K562 (cell line): ENCODE measurements around the gene ANKLE2. TPM values are rescaled to one million over a fixed set of nuclear protein-coding genes. Genes with fewer than 3 reads are reported as not detected.
A peak's percentile ranks its signal among the peaks of the same experiment; 100 is the strongest.

Experiments used
- BMI1 ChIP-seq: fragments of 150-350 bp; IDR thresholded peaks from 2 replicates; pipeline ENCODE4 v1.6.1; 2014; ENCODE audit warnings: low read length
- DLX4 ChIP-seq: fragments of 250-450 bp; sonication (Bioruptor Pico); IDR thresholded peaks from 2 replicates; pipeline ENCODE4 v1.6.1; 2021; ENCODE audit warnings: mild to moderate bottlenecking
- EHMT2 ChIP-seq: fragments of 450-650 bp; IDR thresholded peaks from 2 replicates; pipeline ENCODE4 v1.6.1; 2018; ENCODE audit warnings: antibody characterized with exemption
- FOXA3 ChIP-seq, 2 experiments: fragments of 450-650 bp in 1 of 2; sonication (generic) in 1 of 2; formaldehyde crosslinking; IDR thresholded peaks in 1 of 2; conservative IDR thresholded peaks in 1 of 2; 2 replicates each; pipeline versions ENCODE4 v1.4.0 to v1.8.0; 2020 to 2022; ENCODE audit warnings: mild to moderate bottlenecking in 2 of 2, missing genetic modification reagents in 1 of 2
- HNRNPUL1 ChIP-seq: fragments of 200-400 bp; formaldehyde crosslinking; IDR thresholded peaks from 2 replicates; pipeline ENCODE4 v1.6.1; 2017; ENCODE audit warnings: low read length
- KAT7 ChIP-seq: sonication (generic); formaldehyde crosslinking; IDR thresholded peaks from 2 replicates; pipeline ENCODE4 v1.8.0; 2022; ENCODE audit warnings: missing genetic modification reagents, mild to moderate bottlenecking, borderline replicate concordance
- MTA1 ChIP-seq: fragments of 450-650 bp; IDR thresholded peaks from 2 replicates; pipeline ENCODE4 v1.6.1; 2017; ENCODE audit warnings: borderline replicate concordance
- PML ChIP-seq: IDR thresholded peaks from 2 replicates; pipeline ENCODE4 v1.6.1; 2012; ENCODE audit warnings: low read length, inconsistent platforms
- POLR2A ChIP-seq: fragments of 450-650 bp; conservative IDR thresholded peaks from 2 replicates; pipeline ENCODE4 v1.6.1; 2016
- SREBF2 ChIP-seq: sonication (generic); formaldehyde crosslinking; IDR thresholded peaks from 2 replicates; pipeline ENCODE4 v1.4.0; 2020; ENCODE audit warnings: mild to moderate bottlenecking, missing genetic modification reagents
- STAT5B ChIP-seq: fragments of 250-450 bp; sonication (Bioruptor Pico); IDR thresholded peaks from 2 replicates; pipeline ENCODE4 v1.8.0; 2021; ENCODE audit warnings: mild to moderate bottlenecking, inconsistent platforms
- TAF9B ChIP-seq: fragments of 450-650 bp; IDR thresholded peaks from 2 replicates; pipeline ENCODE4 v1.6.1; 2018; ENCODE audit warnings: mild to moderate bottlenecking; ENCODE audit not compliant: partially characterized antibody
- TCF3 ChIP-seq: sonication (generic); formaldehyde crosslinking; IDR thresholded peaks from 2 replicates; pipeline ENCODE4 v1.4.0; 2020; ENCODE audit warnings: mild to moderate bottlenecking, missing genetic modification reagents
- TRIM24 ChIP-seq, 2 experiments: fragments of 450-650 bp; IDR thresholded peaks; 2 replicates each; pipeline ENCODE4 v1.6.1; 2016
- ZBTB9 ChIP-seq: fragments of 450-650 bp; formaldehyde crosslinking; IDR thresholded peaks from 2 replicates; pipeline ENCODE4 v1.4.0; 2020; ENCODE audit warnings: mild to moderate bottlenecking, moderate library complexity
- ZFX ChIP-seq: sonication (generic); formaldehyde crosslinking; IDR thresholded peaks from 2 replicates; pipeline ENCODE4 v1.8.0; 2022; ENCODE audit warnings: mild to moderate bottlenecking, missing genetic modification reagents, moderate library complexity
- ZNF134 ChIP-seq: fragments of 250-450 bp; sonication (Bioruptor Pico); conservative IDR thresholded peaks from 2 replicates; pipeline ENCODE4 v1.4.0; 2020
- ZNF589 ChIP-seq: fragments of 200-800 bp; sonication (Bioruptor generic); IDR thresholded peaks from 2 replicates; pipeline ENCODE4 v1.6.1; 2016; ENCODE audit warnings: low read depth, missing genetic modification characterization, missing compliant biosample characterization
- ZNF644 ChIP-seq: fragments of 200-800 bp; sonication (Bioruptor generic); IDR thresholded peaks from 2 replicates; pipeline ENCODE4 v1.6.1; 2016; ENCODE audit warnings: low read depth, missing genetic modification characterization, missing compliant biosample characterization
- polyA plus RNA-seq, 8 experiments: library from polyadenylated mRNA; depleted of rRNA in 4 of 8; stranded (reverse) in 5 of 8; unstranded in 3 of 8; fragments of >200 nt; fragmentation: Nextera tagmentation in 2 of 8; fragmentation: Illumina TruSeq in 1 of 8; extraction: Ambion mirVana in 2 of 8; extraction: Trizol in 1 of 8; gene quantifications; 2 replicates each; pipeline versions ENCODE4 v1.2.1 to v1.2.3, GENCODE V29; 2011 to 2014; ENCODE audit warnings: inconsistent platforms in 1 of 8, missing spikeins in 1 of 8
- total RNA-seq, 7 experiments: library from RNA; depleted of rRNA in 6 of 7; stranded (reverse); fragments of >200 nt in 6 of 7; fragmentation: Illumina TruSeq in 2 of 7; extraction: Trizol in 2 of 7; gene quantifications; 2 replicates each; pipeline versions ENCODE4 v1.2.1 to v1.2.3, GENCODE V29; 2011 to 2021; ENCODE audit warnings: low replicate concordance in 1 of 7
- TF ChIP-seq, protein P1 (sequence below): fragments of 450-650 bp; formaldehyde crosslinking; IDR thresholded peaks from 2 replicates; pipeline ENCODE4 v1.4.0; 2022; ENCODE audit warnings: mild to moderate bottlenecking, moderate library complexity
- TF ChIP-seq, protein P2 (sequence below): fragments of 250-450 bp; sonication (Bioruptor Pico); IDR thresholded peaks from 2 replicates; pipeline ENCODE4 v1.4.0; 2020; ENCODE audit warnings: borderline replicate concordance
- TF ChIP-seq, protein P3 (sequence below): sonication (generic); formaldehyde crosslinking; IDR thresholded peaks from 2 replicates; pipeline ENCODE4 v1.8.1; 2023; ENCODE audit warnings: mild to moderate bottlenecking, missing genetic modification reagents, moderate library complexity
- TF ChIP-seq, protein P4 (sequence below): fragments of 250-450 bp; sonication (Bioruptor Pico); IDR thresholded peaks from 2 replicates; pipeline ENCODE4 v1.8.0; 2021; ENCODE audit warnings: moderate library complexity, mild to moderate bottlenecking, inconsistent platforms

ANKLE2 gene
- total and polyA plus RNA-seq, 9 of the 15 experiments (the other 6 are each of a cell fraction or from before 2014, with no cell fraction given) = 3.2 to 57.7 (median 45.6) TPM

DNA sequence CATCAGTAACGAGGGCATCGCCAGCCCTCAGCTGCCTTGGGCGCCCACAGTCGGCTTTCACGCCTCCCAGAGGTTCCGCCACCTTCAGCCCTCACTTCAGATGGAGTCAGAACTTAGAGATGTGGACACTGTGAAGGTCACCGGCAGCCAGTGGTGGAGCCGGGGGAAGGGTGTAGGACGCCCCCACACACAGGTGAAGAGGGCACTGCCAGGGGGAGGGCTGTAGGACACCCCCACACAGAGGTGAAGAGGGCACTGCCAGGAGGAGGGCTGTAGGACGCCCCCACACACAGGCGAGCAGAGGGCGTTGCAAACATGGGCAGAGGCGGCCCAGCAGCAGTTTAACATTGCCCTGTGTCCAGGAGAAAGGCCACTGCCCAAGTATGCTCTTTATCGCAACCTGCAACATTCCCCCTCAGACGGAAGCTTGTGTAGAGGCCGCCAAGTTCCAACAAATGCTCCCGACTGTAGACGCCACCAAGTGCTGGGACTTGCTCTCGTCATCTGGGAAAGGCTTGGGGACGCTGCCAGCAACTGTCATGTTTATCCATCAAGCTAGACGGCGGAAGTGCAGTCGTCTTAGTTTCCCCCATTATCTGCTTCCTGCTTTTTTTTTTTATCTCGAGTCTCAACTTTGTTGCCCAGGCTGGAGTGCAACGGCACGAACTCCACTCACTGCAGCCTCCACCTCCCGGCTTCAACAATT, 4.9 kb upstream of the ANKLE2 start (continued):
- TF ChIP-seq ZNF644 = no peak
- TF ChIP-seq, protein P1, sequence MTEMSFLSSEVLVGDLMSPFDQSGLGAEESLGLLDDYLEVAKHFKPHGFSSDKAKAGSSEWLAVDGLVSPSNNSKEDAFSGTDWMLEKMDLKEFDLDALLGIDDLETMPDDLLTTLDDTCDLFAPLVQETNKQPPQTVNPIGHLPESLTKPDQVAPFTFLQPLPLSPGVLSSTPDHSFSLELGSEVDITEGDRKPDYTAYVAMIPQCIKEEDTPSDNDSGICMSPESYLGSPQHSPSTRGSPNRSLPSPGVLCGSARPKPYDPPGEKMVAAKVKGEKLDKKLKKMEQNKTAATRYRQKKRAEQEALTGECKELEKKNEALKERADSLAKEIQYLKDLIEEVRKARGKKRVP = no peak
- no peak for TF ChIP-seq ZFX (CRISPR knock-in tag)
- TF ChIP-seq BMI1 = no peak
- no peak for TF ChIP-seq STAT5B (CRISPR knock-in tag)
- no peak for TF ChIP-seq MTA1
- TF ChIP-seq HNRNPUL1 = no peak
- TF ChIP-seq POLR2A = peak; percentile 52; the same call in 1 of the 2 replicates
- TF ChIP-seq ZBTB9 (CRISPR knock-in tag) = no peak
- no peak for TF ChIP-seq ZNF134
- TF ChIP-seq TAF9B = no peak
- TF ChIP-seq FOXA3 (CRISPR knock-in tag; conservative IDR thresholded peaks at IDR 0.05 in 1 of 2, IDR thresholded peaks at IDR 0.05 in 1 of 2) = no peak
- no peak for TF ChIP-seq EHMT2
- TF ChIP-seq KAT7 (CRISPR knock-in tag) = no peak
- no peak for TF ChIP-seq TCF3 (CRISPR knock-in tag)
- TF ChIP-seq ZNF589 (CRISPR knock-in tag) = no peak
- TF ChIP-seq, protein P2, sequence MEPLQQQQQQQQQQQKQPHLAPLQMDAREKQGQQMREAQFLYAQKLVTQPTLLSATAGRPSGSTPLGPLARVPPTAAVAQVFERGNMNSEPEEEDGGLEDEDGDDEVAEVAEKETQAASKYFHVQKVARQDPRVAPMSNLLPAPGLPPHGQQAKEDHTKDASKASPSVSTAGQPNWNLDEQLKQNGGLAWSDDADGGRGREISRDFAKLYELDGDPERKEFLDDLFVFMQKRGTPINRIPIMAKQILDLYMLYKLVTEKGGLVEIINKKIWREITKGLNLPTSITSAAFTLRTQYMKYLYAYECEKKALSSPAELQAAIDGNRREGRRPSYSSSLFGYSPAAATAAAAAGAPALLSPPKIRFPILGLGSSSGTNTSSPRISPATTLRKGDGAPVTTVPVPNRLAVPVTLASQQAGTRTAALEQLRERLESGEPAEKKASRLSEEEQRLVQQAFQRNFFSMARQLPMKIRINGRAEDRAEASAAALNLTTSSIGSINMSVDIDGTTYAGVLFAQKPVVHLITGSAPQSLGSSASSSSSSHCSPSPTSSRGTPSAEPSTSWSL (CRISPR knock-in tag) = no peak
- no peak for TF ChIP-seq SREBF2 (CRISPR knock-in tag)
- no peak for TF ChIP-seq DLX4
- no peak for TF ChIP-seq PML
- TF ChIP-seq, protein P3, sequence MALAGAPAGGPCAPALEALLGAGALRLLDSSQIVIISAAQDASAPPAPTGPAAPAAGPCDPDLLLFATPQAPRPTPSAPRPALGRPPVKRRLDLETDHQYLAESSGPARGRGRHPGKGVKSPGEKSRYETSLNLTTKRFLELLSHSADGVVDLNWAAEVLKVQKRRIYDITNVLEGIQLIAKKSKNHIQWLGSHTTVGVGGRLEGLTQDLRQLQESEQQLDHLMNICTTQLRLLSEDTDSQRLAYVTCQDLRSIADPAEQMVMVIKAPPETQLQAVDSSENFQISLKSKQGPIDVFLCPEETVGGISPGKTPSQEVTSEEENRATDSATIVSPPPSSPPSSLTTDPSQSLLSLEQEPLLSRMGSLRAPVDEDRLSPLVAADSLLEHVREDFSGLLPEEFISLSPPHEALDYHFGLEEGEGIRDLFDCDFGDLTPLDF = no peak
- TF ChIP-seq, protein P4, sequence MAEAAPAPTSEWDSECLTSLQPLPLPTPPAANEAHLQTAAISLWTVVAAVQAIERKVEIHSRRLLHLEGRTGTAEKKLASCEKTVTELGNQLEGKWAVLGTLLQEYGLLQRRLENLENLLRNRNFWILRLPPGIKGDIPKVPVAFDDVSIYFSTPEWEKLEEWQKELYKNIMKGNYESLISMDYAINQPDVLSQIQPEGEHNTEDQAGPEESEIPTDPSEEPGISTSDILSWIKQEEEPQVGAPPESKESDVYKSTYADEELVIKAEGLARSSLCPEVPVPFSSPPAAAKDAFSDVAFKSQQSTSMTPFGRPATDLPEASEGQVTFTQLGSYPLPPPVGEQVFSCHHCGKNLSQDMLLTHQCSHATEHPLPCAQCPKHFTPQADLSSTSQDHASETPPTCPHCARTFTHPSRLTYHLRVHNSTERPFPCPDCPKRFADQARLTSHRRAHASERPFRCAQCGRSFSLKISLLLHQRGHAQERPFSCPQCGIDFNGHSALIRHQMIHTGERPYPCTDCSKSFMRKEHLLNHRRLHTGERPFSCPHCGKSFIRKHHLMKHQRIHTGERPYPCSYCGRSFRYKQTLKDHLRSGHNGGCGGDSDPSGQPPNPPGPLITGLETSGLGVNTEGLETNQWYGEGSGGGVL (CRISPR knock-in tag) = no peak
- peak in 1 of 2 experiments; percentile 66; a peak in 2 of 4 replicates for TF ChIP-seq TRIM24 (IDR thresholded peaks at IDR 0.05)
